D721Med (cell line): ENCODE measurements around the gene IGF1R.

Experiments
- DNase-seq: peaks from one replicate; pipeline ENCODE4 v3.0.0; 2011; ENCODE audit warnings: low spot score; ENCODE audit not compliant: insufficient read length
- FAIRE-seq: peaks from 2 replicates; lab custom pipeline; 2011; peaks lifted over from hg19 to GRCh38; lab: Jason Lieb, UNC
- TF ChIP-seq, protein P1 (sequence below): IDR thresholded peaks from 2 replicates; pipeline ENCODE4 v1.5.1; 2012; ENCODE audit warnings: mild to moderate bottlenecking, control low read depth; ENCODE audit not compliant: insufficient read depth; ENCODE audit errors: missing control alignments

IGF1R gene

DNA sequence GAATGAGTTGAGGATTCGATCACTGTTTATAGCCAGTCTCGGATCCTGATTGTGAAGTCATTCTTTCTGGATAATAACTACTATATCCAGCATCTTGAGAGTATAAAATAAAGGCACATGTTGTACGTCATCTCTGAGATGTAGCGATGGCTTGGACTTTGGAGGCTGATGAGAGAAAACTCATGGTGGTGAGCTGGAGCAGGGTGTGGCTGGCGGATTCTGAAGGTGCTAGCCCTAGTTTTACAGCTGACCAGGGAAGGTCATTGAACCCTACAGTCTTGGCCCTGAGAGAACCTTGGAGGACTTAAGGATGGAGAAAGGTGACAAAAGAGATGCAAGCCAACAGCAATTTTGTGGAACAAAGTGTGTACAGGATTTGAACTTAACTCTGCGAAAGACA, 153.8 kb downstream of the IGF1R start:
- DNase-seq (no peak), FAIRE-seq (no peak)
- TF ChIP-seq, protein P1, sequence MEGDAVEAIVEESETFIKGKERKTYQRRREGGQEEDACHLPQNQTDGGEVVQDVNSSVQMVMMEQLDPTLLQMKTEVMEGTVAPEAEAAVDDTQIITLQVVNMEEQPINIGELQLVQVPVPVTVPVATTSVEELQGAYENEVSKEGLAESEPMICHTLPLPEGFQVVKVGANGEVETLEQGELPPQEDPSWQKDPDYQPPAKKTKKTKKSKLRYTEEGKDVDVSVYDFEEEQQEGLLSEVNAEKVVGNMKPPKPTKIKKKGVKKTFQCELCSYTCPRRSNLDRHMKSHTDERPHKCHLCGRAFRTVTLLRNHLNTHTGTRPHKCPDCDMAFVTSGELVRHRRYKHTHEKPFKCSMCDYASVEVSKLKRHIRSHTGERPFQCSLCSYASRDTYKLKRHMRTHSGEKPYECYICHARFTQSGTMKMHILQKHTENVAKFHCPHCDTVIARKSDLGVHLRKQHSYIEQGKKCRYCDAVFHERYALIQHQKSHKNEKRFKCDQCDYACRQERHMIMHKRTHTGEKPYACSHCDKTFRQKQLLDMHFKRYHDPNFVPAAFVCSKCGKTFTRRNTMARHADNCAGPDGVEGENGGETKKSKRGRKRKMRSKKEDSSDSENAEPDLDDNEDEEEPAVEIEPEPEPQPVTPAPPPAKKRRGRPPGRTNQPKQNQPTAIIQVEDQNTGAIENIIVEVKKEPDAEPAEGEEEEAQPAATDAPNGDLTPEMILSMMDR = no peak

DNA sequence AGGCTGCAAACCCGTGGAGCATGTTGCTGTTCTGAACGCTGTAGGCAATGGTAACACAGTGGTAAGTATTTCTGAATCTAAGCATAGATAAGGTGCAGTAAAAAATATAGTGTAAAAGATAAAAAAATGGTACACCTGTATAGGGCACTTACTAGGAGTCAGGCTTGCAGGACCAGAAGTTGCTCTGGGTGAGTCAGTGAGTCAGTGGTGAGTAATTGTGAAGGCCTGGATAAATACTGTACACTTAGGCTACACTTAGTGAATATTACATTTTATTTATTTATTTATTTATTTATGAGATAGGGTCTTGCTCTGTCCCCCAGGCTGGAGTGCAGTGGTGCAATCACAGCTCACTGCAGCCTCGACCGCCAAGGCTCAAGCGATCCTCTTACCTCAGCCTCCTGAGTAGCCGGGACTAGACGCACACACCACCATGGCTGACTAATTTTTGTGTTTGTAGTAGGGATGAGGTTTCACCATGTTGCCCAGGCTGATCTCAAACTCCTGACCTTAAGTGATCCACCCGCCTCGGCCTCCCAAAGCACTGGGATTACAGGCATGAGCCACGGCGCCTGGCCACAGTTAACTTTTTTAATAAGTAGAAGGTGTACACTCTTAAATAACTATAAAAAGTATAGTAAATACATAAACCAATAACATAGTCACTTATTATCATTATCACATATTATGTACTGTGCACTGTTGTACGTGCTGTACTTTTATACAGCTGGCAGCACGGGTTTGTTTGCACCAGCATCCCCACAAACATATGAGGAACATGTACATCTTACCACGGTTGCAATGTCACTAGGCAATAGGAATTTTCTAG, 155.1 kb downstream of the IGF1R start:
- TF ChIP-seq, protein P1 = no peak
- DNase-seq = no peak
- no peak for FAIRE-seq

DNA sequence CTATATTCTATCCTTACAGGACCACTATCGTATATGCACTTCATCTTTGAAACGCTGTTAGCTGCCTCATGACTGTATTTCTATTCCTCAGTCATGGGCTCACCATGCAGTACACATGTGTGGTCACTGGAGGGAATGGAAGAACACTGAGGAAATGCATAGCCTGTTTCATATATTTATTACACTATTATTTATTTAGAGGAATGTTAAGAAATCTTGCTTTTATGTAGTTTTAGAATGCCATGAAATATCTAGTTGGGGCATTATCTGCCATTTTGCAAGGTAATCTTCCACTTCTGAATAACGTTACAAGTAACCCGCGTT, 155.7 kb downstream of the IGF1R start:
- DNase-seq = no peak
- TF ChIP-seq, protein P1 = no peak
- FAIRE-seq = no peak

DNA sequence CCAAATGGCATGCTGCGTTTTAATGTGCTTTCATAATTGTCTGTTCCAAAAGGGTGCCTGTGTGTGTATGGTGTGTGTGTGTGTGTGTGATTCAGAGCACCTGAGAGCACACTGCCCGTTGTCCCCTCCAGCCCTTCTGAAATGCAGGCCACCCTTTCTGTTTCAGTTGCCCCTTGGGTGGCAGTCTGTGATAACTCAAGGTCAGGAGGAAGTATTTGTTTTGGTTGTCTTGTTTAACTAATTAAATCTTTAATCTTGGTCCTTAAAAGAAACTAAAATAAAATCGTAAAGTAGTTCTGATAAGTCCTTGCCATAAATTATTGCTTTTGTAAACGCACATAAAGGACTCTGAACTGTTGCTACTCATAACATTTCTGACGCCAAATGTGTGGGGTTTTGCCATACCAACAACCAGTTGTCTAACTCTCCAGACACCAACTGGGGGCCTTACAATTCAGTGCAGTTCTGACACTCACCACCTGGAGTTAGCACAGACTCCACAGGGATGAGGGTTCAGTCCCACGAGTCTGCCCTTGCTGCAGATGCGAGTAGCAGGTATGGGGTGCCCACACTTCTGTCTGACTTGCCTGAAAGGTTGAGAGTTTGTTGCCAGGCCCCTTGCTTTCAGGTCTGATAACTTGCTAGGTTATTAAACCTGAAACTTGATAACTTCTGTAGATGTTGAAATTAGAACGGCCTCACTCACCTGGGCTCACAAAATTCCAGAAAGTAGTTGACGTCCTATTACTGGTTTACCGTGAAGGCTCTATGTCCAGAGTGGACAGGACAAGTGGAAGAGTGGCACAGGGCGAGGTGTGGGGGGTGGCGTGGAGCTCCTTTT, 157.3 kb downstream of the IGF1R start:
- TF ChIP-seq, protein P1 = no peak
- FAIRE-seq = no peak
- DNase-seq = no peak

DNA sequence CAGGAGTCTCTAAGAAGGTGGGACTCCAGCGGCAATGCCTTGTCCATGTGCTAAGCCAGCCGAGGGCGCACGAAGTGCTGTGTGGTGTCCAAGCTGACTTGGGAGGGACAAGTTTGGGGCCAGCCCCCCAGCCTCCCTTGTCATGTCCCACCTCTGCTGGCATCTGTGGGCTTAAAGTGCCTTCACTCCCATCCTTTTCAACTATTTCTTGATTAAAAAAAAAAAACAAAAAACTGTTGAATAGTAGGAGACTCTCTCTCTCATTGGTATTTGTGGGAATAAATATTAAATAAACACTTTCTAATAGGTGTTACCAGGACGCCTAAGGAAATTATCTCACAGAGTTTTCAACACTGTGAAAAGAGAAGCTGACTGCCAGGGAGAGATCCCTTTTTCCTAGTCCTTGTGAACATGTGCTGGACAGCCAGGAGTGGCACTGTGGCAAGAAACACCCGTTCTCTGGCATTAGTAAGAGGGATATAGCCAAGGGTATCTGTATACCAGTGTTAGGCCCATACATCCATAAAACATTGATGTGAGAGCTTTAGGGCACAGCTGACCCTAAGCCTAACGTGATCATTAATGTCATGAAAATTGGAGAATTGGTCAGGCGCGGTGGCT, 158.0 kb downstream of the IGF1R start:
- no peak for FAIRE-seq
- TF ChIP-seq, protein P1 = no peak
- no peak for DNase-seq

DNA sequence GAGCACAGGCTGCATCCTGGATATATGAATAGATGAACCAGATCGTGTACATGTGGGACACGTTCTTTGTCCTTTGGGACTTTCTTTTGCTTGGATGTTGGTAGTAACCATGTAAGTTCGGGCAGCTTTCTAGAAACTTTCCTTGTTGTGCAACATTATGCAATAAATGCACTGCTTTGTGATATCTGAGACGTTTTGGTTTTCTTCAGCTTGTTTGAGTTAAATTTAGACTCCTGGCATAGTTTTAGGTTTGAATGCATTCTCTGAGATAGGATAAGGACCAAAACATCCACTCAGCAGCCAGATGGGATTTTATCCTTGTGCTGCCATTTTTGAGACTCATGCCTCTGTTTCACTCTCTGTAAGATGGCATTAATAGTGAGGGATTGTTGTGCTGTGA, 158.9 kb downstream of the IGF1R start:
- no peak for DNase-seq
- TF ChIP-seq, protein P1 = no peak
- FAIRE-seq = no peak

DNA sequence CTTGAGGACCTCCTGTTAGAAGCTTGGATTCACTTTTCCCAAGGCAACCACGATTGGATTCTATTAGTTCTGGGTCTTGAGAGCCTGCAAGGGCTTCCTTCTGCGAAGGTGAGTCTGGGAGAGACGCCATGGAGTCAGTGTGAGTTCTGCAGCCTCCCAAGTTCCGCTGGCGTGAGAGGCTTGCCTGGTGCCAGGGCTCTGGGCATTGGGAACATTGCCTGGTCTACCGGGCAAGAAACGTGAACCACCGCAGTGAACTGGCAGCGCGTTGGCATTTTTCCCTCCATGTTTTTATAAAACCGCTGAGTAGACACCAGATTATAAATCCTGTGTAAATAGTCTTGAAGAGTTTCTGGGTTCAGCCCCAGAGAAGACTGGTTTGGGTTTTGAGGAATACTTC, 160.9 kb downstream of the IGF1R start:
- no peak for DNase-seq
- no peak for FAIRE-seq
- TF ChIP-seq, protein P1 = no peak
